ENCODE results near the gene DEAF1. TPM values are rescaled to one million over a fixed set of nuclear protein-coding genes. Genes with fewer than 3 reads are reported as not detected.

The DEAF1 gene
- total RNA-seq, 4 donors from 2014 or later: 31.1 to 57.0 (median 39.6) TPM

DNA sequence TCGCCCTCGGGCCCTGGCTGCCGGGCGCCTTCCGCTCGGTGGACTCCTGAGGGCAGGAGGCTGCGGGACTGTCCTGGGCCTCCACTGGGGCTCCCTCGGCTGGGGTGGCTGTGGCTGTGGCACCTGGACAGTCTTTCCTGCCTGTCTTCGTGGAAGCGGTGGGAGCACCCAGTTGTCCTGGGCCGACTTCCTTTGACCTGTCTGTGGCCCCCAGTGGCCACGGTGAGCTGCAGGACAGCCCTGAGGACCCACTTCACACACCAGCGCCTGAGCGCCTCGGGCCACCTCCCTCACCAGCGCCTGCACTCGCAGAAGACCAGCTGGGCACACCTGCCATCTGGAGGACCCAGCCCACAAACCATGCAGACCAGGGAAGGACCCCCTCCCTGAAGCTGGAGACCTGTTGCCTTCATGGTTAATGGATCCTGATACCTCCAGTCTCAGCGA is 9.2 kb upstream of the DEAF1 start:
- intact Hi-C loops (cut with DNase I; ENCODE audit: low total_unique reads): no loop called here
- TF ChIP-seq POLR2A (IDR thresholded peaks at IDR 0.05): no peak
- TF ChIP-seq, protein P1, sequence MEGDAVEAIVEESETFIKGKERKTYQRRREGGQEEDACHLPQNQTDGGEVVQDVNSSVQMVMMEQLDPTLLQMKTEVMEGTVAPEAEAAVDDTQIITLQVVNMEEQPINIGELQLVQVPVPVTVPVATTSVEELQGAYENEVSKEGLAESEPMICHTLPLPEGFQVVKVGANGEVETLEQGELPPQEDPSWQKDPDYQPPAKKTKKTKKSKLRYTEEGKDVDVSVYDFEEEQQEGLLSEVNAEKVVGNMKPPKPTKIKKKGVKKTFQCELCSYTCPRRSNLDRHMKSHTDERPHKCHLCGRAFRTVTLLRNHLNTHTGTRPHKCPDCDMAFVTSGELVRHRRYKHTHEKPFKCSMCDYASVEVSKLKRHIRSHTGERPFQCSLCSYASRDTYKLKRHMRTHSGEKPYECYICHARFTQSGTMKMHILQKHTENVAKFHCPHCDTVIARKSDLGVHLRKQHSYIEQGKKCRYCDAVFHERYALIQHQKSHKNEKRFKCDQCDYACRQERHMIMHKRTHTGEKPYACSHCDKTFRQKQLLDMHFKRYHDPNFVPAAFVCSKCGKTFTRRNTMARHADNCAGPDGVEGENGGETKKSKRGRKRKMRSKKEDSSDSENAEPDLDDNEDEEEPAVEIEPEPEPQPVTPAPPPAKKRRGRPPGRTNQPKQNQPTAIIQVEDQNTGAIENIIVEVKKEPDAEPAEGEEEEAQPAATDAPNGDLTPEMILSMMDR (IDR thresholded peaks at IDR 0.05): no peak
- no peak overlapping the region for H3K4me3 ChIP-seq (ENCODE audit: low read depth, poor library complexity, severe bottlenecking)
- DNase-seq (ENCODE audit: low spot score in 2 of 2): no peak
- WGBS, 2 donors: 85 to 89% methylated on average over 17 to 18 of the region's 18 CpGs

DNA sequence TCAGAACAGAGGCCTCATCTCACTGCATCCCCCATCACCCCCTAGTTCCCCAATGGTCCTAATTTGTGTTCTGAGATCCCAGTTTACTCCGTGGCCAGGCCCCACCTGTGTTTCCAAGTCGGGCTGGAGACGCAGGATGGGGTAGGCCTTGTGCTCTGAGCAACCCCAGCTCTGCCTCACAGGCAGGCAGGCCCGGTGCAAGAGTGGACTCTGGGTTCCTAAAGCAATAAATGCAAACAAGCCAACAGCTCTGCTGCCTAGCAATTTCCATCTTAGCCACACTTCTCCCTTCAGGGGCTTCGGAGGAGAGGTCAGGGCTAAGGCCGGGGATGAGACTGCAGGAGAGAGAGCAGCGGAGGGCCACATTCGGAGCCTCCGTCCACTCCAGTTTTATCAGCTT is 8.5 kb upstream of the DEAF1 start:
- H3K4me3 ChIP-seq (ENCODE audit: low read depth, poor library complexity, severe bottlenecking): no peak overlapping the region
- TF ChIP-seq, protein P1 (IDR thresholded peaks at IDR 0.05): no peak
- no peak for TF ChIP-seq POLR2A (IDR thresholded peaks at IDR 0.05)
- WGBS, 2 donors: 89 to 92% methylated on average over 9 of the region's 9 CpGs
- intact Hi-C loops (cut with DNase I; ENCODE audit: low total_unique reads): no loop called here
- DNase-seq (ENCODE audit: low spot score in 2 of 2): no peak

DNA sequence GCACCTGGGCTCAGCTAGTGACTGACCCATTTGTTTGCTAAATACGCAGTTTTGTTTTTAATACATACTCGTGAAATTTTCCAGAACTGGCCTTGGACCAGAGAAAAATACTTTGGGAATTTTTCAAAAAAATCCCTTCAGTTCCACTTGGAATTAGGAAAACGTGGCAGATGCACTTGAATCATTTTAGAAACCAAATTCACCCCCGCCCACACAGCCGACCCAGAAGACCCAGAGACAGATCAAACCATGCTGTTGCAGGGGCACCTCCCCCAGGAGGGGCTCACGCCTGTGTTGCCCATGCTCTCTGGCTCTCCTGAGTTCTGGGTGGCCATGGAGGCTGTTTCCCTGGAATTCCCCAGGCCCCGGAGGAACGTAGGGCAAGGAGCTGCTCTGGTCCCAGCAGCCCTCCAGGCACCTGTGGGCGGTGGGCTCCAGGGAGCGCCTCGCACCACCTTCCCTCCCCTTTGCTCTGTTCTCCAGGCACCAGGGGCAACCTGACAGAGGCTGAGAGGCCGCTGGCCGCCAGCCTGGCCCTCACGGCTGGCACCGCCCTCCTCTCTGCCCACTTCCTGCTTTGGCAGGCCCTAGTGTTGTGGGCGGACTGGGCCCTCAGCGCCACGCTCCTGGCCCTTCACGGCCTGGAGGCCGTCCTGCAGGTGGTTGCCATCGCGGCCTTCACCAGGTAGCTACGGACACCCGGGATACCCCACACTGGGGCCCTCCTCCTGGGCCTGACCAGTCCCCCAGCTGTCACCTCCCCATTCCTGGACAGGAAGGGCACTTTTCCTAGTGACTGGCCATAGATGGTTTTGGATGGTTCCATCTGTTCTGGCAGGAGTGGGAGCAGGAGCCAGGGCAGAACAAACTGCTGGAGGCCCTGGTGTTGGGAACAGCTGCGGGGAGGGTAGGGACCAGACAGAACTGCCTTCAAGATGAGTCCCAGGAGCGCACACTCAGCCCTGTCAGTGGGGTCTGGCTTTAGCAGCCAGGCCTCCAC is 7.7 kb upstream of the DEAF1 start:
- intact Hi-C loops (cut with DNase I; ENCODE audit: low total_unique reads): no loop called here
- WGBS, 2 donors: 52 to 60% methylated on average over 12 to 26 of the region's 26 CpGs
- DNase-seq (ENCODE audit: low spot score in 2 of 2): no peak

DNA sequence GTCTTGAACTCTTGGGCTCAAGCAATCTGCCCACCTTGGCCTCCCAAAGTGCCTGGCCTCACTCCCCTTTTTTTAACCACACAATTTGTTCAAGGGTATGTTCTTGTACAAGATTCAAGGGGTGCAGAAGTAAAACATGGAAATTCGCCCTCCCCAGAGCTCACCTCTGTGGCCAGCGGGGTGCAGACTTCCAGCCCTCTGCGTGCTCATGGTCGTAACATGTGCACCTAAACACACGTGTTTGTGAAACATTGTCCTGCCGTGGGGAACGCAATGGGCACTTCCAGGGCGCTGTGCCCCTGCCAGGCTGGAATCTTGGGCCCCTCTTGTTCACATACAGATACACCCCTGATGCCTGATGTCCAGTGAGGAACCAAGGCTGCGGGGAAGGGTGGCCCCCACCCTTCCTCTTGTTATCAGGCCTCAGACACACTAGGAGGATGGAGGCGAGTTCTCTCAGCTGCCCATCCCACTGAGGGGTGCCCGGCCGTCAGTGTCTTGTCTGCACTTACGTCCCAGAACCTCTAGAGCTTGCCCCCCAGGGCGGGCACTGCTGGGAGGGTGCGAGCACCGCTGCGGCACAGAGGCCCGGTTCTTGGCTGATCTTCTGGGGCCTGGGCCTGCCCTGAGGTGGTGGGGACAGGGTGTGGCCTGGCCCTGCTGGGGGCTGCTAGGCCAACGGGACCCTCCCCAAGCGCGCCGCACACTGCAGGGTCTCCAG is 6.9 kb upstream of the DEAF1 start:
- 87 to 89% methylated on average over 21 of the region's 22 CpGs for WGBS, 2 donors
- no peak for DNase-seq (ENCODE audit: low spot score in 2 of 2)
- intact Hi-C loops (cut with DNase I; ENCODE audit: low total_unique reads): no loop called here
- TF ChIP-seq POLR2A (IDR thresholded peaks at IDR 0.05): no peak
- TF ChIP-seq, protein P1 (IDR thresholded peaks at IDR 0.05): no peak
- no peak overlapping the region for H3K4me3 ChIP-seq (ENCODE audit: low read depth, poor library complexity, severe bottlenecking)

More for the DNA sequence above, 7.7 kb upstream of the DEAF1 start:
- no peak overlapping the region for H3K4me3 ChIP-seq (ENCODE audit: low read depth, poor library complexity, severe bottlenecking)
- TF ChIP-seq POLR2A (IDR thresholded peaks at IDR 0.05): no peak
- TF ChIP-seq, protein P1 (IDR thresholded peaks at IDR 0.05): no peak

DNA sequence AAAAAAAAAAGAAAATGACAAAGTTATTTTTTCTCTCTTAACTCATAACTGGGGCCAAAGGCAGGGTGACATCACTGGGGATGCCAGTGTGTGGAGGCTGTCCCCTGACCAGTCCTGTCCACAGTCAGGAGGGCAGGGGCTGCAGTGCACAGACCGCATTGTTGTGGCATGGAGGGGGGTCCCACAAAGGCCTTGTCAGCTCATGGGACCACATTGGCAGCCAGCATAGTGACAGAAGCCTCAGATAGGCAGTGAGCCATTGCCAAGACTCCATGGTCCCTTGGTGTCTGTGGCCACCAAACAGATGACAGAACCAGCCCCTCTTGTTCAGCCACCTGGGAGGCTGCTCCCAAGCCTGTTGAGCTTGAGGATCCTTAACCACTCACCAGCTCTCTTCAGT is 4.7 kb upstream of the DEAF1 start:
- no peak for DNase-seq (ENCODE audit: low spot score in 2 of 2)
- intact Hi-C loops (cut with DNase I; ENCODE audit: low total_unique reads): no loop called here

More for the DNA sequence above, 4.7 kb upstream of the DEAF1 start:
- TF ChIP-seq, protein P1 (IDR thresholded peaks at IDR 0.05): no peak
- TF ChIP-seq POLR2A (IDR thresholded peaks at IDR 0.05): no peak
- H3K4me3 ChIP-seq (ENCODE audit: low read depth, poor library complexity, severe bottlenecking): no peak overlapping the region
- 84 to 100% methylated on average over 1 of the region's 1 CpG for WGBS, 2 donors

All from lower leg skin (tissue), 4 donors.